ENCODE measurements around the gene SOBP.

GRCh38 chr6:107554326-107554725, 64.4 kb downstream of the SOBP start:
- TF ChIP-seq CBX8 (IDR thresholded peaks at IDR 0.05): no peak
- TF ChIP-seq RCOR1 (IDR thresholded peaks at IDR 0.05; ENCODE audit: low read depth, low read length): no peak
- TF ChIP-seq MAX (IDR thresholded peaks at IDR 0.05): no peak
- TF ChIP-seq CHD4 (IDR thresholded peaks at IDR 0.05; ENCODE audit: borderline replicate concordance): no peak
- no peak for TF ChIP-seq CTCF (IDR thresholded peaks at IDR 0.05)

Measured in A549 (cell line).